ENCODE data around the gene BEGAIN.

BEGAIN gene

DNA sequence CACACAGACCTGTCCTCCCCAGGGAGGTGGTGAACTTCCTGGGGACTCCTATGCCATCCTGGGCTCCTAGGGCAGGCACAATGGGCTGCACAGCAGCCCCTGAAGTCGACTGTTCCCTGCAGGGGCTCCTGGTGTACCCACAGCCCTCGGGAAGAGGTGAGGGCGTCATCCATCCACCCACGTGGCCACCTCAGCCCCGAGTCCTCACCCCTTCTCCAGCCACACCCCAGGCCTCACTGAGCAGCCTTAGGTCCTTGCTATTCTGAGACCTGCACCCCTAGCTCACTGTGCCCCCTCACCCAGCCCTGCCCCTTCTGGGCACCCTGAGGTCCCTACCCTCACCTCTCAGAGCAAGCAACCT is 38.9 kb downstream of the BEGAIN start:
- DNase-seq: no peak

DNA sequence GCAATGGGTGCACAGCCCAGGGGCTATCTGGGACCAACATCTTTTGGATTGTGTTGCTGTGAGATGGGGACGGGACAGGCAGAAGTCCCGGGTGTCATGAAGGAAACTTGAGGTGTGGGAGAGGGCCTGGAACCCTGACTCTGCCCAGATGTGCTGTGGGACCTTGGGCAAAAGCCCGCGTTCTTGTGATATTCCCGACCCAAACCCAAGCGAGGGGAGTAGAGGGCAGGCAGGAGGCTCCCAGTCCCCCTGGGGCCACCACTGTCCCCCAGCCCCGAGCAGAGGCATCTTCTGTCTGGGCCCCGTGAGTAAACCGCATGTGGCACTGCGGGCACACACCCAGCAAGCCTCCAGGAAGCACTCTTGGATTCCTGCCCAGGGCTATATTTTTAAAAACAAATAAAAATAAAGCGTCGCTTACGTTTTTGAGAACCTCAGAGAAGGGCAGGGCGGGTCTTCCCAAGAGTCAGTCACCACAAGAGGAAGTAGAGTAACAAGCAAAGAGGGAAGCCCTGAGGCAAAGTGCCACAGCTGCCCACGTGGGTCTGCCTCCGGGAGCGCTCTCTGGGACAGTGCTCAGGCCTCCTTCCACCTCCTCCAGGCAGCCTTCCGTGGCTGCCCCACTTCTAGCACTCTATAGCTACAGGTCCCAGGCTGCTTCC is 39.5 kb downstream of the BEGAIN start:
- DNase-seq: no peak

DNA sequence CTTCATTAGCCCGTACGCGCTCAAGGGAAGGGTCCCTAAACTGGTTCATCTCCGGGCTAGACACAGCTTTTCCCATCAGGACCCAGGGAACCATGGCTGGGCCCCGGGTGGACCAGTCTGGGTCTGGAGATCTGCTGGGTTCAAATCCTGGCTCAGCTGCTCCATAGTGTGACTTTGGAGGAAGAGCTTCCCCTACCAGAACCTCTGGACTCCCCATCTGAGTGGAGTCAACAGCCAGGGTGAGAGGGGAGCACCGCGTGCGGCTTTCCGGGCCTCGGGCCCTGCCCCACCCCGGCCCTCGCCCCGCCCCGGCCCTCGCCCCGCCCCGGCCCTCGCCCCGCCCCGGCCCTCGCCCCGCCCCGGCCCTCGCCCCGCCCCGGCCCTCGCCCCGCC is 41.2 kb downstream of the BEGAIN start:
- no peak for DNase-seq

DNA sequence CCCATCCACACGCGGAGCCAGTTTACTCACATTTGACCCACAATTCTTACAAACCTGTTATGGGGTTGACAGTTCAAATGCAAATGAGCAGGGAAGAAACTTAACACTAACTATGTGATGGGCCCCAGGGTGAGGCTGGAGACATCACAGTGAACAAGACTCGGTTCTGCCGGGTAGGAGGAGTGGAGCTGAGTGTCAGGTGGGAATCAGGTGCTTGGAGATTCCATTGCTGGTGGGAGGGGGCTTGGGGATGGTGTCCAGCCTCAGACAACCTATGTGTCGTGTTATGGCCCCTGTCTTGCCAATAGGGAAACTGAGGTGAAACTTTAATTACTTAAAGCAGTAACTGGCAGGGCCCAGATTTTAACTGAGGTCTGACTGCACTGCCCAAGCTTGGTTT is 41.9 kb downstream of the BEGAIN start:
- DNase-seq: no peak

DNA sequence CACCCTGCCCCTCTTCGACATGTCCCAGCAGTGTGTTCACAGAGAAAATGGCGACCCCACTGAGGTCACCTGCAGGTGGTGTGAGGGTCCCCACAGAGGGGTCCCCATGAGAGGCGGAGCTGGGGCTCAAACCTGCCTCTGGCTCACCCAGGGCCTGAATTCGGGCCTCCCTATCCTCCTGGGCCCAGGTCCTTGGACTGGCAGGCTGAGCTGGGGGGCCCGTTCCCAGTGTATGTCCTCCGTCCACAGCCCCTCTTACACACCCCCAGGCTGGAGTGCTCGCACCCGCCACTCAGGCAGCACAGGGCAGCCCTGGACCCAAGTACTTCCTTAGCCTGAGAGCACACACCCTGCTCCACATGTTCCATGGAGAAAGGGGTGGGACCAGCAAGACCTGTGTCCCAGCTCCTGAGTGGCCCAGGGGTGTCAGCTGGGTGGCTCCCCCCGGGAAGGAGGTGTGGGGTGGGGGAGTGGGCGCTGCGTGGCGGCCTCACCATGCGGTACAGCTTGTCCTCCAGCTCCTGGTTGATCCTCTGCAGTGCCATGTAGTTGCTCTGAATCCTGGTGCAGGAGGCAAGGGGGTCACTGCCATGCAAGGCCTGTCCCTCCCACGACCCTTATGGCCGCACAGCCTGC is 42.6 kb downstream of the BEGAIN start:
- no peak for DNase-seq

DNA sequence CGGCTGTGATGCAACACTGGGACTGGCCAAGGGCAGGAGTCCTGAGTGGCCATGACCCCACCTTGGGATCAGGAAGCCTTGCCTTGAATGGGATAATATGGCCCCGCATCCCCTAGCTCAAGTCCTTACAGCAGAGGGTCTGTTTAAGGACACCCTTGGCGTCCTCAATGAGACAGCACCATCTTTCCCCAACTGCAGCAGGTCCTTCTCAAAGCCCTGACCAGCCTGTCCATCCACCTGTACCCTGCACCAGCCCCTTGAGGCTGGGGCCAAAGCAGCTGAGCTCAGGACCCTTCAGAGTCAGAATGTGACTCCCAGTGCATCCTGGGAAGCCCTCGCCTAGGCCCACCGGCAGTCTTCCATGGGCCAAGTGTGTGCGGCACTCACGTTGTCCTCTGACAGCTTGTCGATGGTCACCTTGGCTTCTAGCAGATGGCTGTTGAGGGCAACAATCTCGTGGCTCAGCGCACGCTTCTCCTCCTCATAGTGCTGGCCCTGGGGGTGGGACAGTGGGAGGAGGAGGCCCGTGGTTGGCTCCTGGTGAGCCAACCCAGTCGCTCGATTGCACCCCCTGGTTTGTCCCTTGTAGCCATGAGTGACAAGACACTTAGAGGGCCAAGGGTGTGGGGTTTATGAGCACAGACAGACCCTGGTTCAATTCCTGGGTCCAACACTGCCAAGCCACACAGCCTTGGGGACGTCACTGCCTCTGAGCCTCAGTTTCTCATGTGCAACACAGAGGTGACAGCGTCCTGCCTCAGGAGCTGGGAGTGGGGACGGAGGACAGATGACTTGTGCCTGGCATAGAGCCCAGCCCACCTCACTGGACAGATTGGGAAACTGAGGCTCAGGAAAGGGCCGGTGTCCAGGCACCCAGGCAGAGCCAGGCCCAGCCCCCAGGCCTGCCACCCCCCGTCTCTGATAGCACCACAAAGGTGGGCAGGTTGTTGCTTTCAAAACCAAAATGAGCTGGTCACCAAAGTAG is 43.5 kb downstream of the BEGAIN start:
- no peak for DNase-seq

DNA sequence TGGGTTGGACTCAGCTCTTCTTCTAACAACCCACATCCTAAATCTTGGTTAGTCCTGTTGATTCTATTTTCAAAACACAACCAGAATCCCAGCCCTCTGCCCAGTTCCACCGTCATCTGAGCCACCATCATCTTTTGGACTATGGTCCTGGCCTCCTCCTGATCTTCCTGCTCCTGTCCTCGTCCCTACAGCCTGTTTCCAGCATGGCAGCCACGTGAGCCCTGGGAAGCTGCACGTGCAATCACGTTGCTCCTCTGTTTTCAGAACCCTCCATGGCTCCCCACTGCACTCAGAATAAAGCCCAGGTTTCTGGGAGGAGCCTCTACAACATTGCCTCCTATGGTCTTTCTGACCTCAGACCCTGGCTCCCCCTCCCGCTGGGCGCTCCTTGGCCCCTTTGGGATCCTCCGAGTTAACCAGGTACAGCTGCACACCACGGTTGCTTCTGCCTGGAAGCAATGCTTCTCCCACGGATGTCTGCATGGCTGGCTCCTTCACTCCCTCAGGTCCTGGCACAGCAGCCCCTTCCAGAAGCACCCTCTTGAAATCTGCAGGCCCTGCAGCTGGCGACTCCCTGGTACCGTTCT is 44.5 kb downstream of the BEGAIN start:
- DNase-seq: no peak

DNA sequence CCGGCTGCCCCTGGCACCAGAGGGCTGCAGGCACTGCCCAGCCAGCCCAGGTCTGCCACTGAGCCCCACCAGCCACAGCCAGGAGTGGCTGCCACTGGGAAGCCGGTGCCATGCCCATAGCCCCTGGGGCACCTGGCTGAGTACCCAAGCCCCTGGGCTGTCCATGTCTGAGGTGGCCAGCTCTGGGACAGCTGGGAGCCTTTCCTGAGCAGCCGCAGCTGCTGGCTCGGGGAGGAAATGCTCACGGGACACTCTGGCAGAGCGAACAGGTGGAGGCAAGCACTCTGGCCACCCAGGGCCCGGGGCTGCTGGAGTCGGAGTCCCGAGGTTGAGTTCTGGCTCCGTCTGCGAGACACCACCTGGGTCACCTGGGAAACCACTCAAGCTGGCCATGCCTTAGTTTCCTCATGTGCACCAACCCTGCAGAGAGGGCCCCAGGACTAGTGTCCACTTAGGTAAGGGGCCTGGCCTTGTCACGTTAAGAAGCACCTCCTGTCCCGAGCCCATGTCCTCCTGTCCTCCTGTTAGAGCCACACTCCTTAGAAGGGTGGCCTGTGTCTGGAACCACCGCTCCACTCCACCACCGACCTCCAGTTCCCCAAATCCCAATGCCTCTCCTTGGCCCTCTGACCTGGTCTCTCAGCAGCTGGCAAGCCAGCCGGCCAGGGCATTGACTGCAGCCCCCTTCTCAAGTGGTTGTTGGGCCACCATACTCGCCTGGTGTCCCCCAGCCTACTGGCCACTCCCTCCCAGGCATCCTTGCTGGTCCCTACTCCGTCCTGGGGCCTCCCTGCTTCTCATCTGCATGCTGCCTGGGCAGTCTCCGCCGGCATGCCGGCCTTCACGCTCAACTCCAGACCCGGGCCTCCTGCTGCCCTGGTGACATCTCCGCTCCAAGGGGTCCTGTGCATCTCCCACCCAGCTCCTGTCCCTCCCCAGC is 45.3 kb downstream of the BEGAIN start:
- no peak for DNase-seq

DNA sequence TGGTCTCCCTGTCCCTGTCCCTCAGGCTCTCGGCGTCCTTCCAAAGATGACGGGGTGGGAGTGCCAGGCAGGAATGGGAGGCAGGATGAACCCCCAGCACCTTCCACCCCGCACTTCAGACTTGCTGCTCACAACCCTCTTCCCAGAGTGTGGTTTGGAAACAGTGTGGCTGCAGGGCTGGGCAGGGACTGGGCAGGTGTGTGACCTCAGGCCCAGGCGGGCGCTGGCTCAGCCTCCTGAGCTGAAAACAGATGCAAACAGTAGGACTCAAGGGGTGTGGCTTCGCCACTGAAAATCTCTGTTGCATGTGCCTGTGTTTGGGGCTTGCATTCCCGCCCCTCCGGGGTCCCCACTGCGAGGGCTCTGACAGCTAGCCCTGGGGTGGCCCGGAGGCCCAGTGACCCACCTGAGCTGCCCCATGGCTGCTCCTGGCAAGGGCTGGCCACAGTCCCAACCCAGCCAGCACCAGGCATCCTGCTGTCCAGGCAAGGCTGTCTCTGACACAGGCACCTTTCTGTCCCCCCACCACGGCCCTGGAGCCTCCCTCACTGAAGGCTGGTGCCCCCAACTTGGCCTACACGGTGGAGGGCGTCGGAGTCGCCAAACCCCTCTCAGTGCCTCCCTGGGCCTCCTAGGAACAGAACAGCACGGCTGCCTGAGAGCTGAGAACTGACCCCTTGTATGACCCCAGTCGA is 46.1 kb downstream of the BEGAIN start:
- no peak for DNase-seq

DNA sequence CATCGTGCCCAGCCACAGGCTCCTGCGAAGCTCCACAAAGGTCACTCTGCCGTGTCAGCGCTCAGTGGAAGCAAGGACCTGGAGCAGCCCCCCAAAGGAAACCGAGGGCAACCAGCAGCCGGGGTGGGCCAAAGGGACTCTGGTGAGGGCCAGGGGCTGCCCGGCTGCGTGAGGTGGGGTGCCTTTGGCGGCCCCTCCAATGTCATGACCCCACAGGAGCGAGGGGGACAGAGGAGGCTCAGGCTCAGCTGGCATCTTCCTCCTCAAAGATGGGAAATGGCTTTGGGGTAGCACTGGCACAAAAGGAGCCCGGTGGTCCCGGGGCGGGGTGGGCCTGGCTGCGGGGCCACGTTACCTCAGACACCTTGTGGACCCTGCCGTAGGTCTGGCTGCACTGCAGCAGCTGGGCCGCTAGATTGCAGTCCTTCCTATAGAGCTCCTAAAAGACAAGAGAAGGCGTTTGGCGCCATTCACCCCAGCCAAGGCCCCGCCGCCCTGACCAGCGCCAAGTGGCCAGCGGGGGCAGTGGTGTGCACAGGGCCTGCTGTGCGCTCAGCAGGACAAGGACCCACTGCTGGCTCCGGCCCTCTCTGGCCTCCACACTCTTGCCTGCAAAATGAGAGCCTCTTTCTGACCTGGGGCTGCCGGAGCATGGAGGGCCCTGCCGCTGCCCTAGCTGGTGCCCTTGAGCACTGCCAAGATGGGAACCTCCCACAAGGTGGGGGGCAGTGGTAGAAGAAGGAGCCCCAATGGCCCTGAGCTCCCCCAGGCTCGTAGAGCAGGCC is 46.9 kb downstream of the BEGAIN start:
- no peak for DNase-seq

DNA sequence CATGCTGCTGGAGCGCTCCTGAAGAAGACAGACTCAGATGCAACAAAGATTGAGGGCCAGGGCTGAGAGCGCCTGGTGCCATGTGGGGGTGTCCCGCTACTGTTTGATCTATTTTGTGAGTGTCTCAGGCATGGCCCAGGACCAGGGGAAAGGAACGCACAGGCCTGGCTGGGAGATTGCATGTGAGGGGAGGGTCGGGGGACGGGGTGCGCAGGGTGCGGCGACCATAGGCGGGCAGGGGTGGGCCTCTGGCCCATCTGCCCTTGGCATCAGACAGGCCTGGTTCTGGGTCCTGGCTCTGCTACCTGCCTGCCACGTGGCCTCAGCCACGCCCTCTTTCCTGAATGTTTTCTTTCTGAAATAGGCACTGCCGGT is 47.5 kb downstream of the BEGAIN start:
- DNase-seq: no peak

DNA sequence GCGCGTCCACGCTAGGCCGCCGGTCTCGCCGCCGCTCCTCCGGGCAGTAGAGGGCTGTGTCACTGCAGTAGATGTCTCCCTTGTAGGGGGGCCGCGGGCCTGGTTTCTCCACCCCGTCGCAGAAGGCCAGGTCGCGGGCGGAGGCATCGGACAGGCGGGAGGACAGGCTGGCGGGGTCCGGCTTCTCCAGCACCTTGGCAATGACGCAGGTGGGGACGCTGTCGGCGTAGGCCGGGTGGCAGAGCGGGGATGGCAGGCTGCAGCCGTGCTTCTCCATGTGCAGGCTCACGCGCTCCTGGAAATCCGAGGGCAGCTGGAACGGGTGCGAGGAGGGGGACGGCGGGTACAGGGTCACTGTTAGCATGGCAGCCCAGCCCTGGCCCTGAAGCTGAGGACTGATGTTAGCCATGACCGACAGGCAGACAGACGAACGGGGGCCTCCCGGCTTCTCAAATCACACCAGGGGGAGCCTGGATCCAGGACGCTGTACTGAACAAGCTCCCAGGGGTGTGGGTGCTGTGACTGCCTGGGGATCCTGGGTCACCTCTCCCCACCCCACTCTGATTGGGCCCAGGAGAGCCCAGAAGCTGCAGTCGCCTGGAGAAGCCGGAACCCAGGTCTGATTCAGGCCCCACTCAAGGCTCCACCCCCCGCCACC is 48.1 kb downstream of the BEGAIN start:
- DNase-seq: no peak

DNA sequence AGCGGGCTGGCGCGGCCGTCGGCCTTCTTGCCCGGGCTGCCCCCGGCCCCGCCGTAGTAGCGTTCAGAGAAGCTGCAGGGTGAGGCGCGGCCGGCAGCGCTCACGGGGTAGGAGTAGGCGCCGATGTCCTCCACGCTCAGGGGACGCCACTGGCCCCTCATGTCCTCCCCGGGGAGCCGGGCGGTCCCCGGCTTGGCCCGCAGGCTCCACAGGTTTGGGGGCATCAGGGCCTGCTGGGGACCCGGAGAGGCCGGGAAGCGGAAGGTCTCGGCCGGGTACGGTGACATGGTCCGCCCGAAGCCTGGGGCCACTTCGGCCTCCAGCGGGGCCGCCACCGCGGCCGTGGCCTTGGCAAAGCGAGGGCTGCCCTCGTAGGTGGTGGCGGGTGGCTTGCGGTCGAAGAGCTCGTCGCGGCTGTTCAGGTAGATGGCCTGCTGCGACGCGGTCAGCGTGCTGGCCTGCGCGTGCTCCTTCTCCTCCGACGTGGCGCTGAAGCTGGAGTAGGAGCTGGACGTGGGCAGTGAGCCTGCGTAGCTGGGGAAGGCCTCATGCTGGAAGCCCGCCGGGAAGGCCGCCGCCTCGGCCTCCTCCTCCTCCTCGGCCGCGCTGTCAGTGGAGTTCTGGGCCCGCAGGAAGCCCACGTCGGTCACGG is 48.7 kb downstream of the BEGAIN start:
- DNase-seq: no peak

DNA sequence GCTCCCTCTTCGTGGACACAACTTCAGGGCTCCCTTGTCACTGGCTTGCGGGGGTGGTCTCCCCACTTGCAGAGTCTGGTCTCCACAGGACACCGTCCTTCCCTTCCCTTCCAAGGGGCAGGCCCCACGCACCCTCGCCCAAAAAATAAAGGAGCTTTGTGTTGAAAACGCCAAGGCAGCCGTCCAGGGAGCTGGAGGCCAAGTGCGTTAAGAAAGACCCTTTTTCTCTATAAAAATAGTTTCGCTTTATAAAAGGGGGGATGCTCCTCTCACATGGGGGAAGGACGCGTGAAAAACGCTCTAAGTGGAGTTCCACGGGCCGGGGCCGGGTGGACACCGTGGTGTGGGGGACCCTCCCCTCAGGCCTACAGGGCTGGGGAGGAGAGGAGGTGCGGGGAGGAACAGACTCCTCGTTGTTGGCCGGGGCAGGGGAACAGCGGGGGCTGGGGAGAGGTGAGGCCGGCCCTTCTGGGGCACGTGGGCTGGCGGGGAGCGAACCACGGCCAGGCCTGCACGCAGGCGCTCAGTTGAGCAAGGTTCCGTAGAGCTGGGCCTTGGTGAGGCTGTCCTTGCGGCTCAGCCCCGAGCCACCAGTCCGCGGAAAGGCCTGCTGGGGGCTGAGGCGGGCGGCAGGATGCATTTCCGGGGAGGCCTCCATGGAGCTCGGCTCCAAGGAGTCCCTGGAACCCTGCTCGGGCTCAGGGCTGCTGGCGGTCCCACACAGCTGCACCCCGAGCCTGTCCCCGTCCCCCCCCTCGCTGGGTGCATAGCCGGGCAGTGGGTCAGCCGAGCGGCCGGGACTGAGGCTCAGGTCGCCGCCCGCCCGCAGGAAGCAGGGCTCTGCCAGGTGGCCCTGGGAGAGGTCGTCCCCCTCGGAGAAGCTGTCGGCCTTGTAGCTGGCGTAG is 49.5 kb downstream of the BEGAIN start:
- DNase-seq: no peak

DNA sequence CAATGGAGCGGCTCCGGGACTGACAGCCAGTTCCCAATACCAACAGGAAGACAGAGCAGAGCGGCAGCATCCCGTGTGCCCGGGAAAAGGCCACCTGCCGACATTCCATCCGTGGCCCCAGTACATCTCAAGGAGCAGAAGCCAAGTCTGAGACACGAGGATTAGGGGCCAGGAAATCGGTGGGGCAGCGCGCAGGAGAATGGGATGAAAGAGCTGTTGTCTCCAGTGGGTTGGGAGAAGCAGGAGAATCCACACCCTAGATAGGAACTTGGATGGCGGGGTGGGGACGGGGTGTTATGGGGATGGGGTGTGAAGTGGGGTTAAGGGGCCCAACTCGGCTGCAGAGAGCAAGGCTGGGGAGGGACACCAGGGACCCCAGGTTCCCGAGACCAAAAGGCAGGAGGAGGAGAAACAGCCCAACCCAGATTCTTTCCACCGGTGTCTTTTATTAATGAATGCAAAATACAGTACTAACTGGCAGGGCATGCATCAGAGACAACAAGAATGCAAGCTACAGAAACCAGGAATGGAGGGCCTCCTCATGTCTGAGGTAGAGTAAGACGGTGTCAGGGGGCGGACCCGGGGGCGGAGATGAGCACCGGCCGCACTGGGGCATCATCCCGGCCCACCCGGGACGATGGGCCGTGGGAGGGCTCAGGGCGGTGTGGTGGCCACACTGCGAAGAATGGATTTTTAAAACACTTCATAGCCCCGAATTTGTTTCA is 50.3 kb downstream of the BEGAIN start:
- no peak for DNase-seq

DNA sequence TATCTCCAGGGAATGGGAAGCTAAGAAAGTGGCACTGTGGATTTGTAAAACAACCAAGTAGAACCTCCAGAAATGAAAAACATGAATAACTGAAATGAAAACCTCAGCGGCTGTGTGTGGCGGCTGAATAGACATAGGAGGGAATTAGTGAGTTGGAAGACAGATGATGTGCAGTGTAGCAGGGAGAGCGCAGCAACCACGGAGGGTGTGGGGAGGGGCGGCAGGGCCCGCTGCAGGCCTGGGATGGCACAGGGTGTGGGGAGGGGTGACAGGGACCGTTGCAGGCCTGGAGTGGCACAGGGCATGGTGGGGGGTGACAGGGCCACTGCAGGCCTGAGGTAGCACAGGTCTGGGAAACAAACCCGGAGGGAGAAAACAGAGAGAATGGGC is 51.1 kb downstream of the BEGAIN start:
- DNase-seq: no peak

DNA sequence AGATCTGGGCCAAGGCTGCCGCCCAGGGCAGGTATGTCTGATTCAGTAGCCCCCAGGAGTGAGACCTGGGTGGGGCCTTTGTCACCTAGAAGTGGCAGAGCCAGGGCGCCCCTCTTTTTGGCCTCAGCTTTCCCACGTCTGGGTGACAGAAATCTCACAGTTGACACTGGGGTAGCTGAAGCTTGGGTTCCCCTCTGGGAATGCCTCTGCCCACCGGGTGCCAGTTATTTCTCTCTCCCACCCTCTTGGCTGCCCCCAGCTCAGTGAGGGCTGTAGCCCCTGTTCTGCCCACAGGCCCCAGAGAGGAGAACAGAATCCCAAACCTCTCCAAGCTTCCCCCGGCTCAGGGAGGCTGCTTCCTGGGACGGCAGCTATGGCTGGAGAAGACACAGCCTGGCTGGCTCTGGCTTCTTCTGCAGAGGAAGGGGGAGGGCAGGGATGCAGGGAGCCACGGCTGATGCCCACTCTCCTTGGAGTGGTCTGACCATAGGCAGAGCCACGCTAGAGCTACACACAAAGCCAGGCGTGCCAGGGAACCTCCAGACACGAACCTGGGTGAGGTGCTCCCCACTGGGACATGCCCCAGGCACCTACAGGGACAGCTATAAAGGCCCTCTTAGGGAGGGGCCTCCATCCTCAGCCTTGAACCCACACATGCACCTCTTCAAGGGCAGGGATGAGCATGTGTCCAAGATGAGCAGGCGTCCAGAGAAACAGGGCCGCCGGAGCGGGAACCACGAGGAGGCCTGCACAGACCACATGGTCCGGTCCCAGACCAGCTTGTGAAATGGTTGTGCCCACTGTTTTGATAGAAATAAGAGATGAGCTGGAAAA is 51.7 kb downstream of the BEGAIN start:
- DNase-seq: no peak

Data from NCI-H446 (cell line).